RWPE1 (cell line): ENCODE data around the gene AXIN2.

ENCODE experiments used
- CTCF ChIA-PET: fragments of 350-600 bp; sonication (Branson Sonifier 250); formaldehyde crosslinking; extraction: SDS; loops from one replicate; lab custom pipeline; 2021; lab: Yijun Ruan, JAX
- POLR2A ChIA-PET: fragments of 400-600 bp; formaldehyde crosslinking; extraction: SDS; loops from one replicate; lab custom pipeline; 2020; ENCODE audit warnings: antibody characterized with exemption; ENCODE audit not compliant: low non-redundant PET; lab: Yijun Ruan, JAX
- DNase-seq: peaks from one replicate; pipeline ENCODE4 v3.0.0; 2012; ENCODE audit warnings: low spot score
- H3K27ac ChIP-seq: fragments of 450-650 bp; 2 replicates; pipeline ENCODE4 v1.5.1; 2017
- CTCF ChIP-seq: fragments of 450-650 bp; conservative IDR thresholded peaks from 2 replicates; pipeline ENCODE4 v1.5.1; 2017; ENCODE audit warnings: low read depth, mild to moderate bottlenecking

AXIN2 gene

DNA sequence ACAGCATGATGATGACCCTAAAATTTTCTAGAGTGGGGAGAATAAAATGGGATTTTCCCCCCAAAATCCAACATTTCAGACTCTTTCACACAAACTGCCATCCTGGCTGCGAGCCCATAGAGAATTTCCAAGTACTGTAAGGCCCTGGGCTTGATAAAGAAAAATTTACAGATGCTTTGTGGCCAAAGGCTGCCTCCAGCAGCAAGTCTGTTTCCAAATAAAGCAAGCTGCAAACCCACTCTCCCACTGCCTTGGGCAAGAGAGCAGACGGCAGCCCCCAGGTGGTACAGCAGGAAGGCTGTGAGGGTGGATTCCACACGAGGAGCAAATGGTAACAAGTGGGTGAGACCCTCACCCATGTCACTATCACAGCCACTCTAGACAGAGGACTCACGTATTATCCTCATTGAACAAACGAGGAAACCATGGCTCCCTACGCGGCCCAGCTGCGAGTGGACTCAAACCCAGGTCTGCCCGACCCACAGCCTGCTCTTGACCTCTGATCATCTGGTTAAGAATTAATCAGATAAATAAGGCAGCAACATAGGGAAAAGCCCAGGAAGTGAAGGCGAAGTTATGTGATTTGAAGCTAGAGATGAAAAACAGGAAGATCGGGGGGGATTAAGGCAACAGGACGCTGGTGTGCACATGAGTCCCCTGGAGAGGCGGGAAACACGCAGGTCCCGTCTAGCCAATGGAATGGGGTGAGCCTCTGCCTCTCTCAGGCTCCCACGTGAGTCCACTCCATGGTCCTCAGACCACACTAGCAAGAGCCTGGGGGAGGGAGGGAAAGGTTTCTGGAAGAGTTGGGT is 37.4 kb downstream of the AXIN2 start:
- ChIA-PET CTCF (no interaction called here), POLR2A (no interaction called here)
- no peak for TF ChIP-seq CTCF
- no peak for DNase-seq
- no peak overlapping the region for H3K27ac ChIP-seq

DNA sequence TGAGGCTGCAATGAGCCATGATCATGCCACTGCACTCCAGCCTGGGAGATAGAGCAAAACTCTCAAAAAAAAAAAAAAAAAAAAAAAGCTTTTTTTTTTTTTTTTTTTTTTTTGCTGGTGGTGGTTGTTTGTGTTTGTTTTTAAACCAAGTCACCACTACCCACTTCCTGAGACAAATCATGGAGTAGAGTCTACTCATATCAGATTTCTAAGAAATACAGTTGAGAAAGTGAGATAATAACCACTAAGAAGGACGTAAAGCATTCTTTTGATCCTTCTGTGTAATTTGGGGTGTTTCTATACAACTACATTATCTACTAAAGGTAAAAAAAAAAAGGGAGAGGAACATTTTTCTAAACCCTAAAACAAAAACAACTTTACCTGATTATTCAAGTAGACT is 38.0 kb downstream of the AXIN2 start:
- POLR2A ChIA-PET: no interaction called here
- CTCF ChIA-PET: no interaction called here
- DNase-seq: no peak
- no peak overlapping the region for H3K27ac ChIP-seq
- TF ChIP-seq CTCF: no peak

GRCh38 chr17:65522751-65523404 is 38.6 kb downstream of the AXIN2 start:
- DNase-seq: no peak
- CTCF ChIA-PET: no interaction called here
- POLR2A ChIA-PET: no interaction called here
- H3K27ac ChIP-seq: no peak overlapping the region
- TF ChIP-seq CTCF: no peak

DNA sequence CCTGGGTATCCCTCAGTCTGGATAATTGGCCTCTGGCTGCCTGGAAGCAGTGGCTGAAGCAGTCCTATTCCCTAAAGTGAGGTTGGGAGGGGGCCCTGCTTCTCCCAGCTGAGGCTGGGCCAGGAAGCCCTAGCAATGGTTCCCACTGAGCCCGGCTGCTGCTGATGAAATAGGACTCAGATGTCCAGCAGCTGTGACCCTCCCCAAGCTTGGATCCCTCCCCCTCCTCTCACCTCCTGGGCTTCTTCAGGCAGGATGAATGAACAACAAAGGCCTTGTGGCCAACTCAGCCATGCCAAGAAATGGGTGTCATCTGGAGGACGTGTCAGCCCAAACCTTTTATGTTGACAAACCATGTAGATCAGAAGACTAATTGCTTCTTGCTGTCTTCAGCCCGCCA is 42.0 kb downstream of the AXIN2 start:
- CTCF ChIA-PET: no interaction called here
- no peak for TF ChIP-seq CTCF
- POLR2A ChIA-PET: no interaction called here
- H3K27ac ChIP-seq: no peak overlapping the region
- DNase-seq: no peak

DNA sequence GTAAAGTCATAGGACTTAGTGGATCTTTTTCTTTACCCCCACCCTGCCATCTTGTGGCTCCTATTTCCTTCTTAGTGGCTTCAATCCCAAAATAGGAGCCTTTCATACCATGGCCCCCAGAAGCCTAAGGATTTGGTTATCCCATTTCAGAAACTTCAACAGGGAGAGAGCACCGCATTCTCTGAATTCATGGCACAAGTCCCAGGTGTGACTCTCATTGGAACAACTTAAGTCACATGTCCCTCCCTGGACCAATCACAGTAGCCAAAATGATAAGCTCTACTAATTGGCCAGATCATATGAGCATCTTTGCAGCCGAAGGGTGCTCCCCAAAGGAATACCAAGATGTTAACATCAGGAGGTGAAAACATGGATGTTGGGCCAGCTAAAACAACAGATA is 43.2 kb downstream of the AXIN2 start:
- no peak overlapping the region for H3K27ac ChIP-seq
- POLR2A ChIA-PET: no interaction called here
- TF ChIP-seq CTCF: no peak
- CTCF ChIA-PET: interaction anchor here (0.5 kb wide), 1 partner anchor 15 kb away, joined by 4 read pairs; no protein-coding TSS in a partner anchor
- DNase-seq: no peak

DNA sequence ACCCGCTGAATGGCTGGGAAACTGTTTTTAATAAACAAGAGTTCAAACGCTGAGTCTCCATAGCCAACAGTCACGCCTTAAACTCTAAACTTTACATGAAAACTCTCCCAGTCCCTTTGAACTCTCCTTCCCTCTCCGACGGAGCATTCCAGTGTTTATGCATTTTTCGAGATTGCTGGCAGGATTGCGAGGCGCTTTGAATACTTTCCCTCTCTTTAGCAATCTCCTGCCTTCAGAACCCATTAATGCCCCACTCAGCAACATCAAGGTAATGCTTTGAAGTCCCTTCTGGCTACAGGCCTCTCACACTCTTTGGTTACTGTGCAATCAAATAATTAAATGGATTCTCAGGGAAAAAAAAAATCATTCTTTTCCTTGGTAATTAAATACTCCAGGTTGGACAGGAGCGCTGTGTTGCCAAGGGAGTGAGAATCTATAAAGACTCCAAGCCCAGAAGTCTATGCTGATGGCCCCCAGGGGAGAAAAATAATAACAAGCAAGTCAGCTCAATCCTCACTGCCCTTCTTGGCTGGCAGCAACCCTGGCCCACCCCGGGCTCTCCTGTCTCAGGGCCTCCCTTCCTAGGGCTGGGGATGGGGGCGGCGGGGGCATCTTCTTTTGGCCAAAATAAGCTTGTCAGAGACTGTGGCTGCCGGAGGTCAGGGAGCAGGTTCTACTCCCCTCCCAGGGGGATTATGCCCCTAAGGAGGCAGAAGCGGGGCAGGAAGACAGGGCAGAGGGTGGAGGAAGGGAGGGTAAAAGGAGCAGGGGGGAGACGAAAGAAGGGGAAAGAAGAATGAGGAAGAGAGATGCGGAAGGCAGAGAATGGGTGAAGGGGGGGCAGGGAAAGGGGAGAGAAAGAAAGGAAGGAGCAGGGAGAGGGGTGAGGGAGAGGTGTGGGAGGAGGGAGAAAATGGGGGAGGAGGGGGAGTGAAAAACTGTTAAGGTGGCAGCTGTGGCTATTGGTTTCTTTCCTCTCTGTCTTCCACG is 45.2 kb downstream of the AXIN2 start:
- H3K27ac ChIP-seq: no peak overlapping the region
- no peak for DNase-seq
- ChIA-PET CTCF (no interaction called here), POLR2A (no interaction called here)
- no peak for TF ChIP-seq CTCF
